Loucy (cell line): ENCODE results near the gene HAUS8.

ENCODE experiments used
- H2AFZ ChIP-seq: fragments of 200-600 bp; sonication (generic); 2 replicates; pipeline ENCODE4 v1.6.0; 2016; ENCODE audit warnings: antibody characterized with exemption, mild to moderate bottlenecking, low read length, moderate library complexity
- H3F3A ChIP-seq: fragments of 200-600 bp; 2 replicates; pipeline ENCODE4 v1.6.0; 2016; ENCODE audit warnings: antibody characterized with exemption, low read depth, mild to moderate bottlenecking
- H3K27me3 ChIP-seq: fragments of 200-600 bp; sonication (generic); 2 replicates; pipeline ENCODE4 v1.6.1; 2014; ENCODE audit warnings: low read length, mild to moderate bottlenecking; ENCODE audit not compliant: insufficient read depth, poor library complexity, severe bottlenecking
- H3K36me3 ChIP-seq: fragments of 200-600 bp; sonication (generic); 2 replicates; pipeline ENCODE4 v1.6.1; 2016; ENCODE audit warnings: low read length; ENCODE audit not compliant: insufficient read depth
- H3K4me1 ChIP-seq: fragments of 200-600 bp; sonication (generic); 2 replicates; pipeline ENCODE4 v1.5.1; 2014; ENCODE audit warnings: low read length, mild to moderate bottlenecking; ENCODE audit not compliant: insufficient read depth, poor library complexity, severe bottlenecking
- H3K4me2 ChIP-seq: fragments of 200-600 bp; sonication (generic); 2 replicates; pipeline ENCODE4 v1.6.0; 2014; ENCODE audit warnings: antibody characterized with exemption, low read length, low read depth, mild to moderate bottlenecking; ENCODE audit not compliant: poor library complexity, severe bottlenecking
- H3K4me3 ChIP-seq: fragments of 200-600 bp; sonication (generic); 2 replicates; pipeline ENCODE4 v1.5.1; 2014; ENCODE audit warnings: low read length, mild to moderate bottlenecking, mixed read lengths; ENCODE audit not compliant: poor library complexity, severe bottlenecking
- H3K79me2 ChIP-seq: fragments of 200-600 bp; sonication (generic); 2 replicates; pipeline ENCODE4 v1.6.1; 2014; ENCODE audit warnings: low read length; ENCODE audit not compliant: insufficient read depth
- H3K9ac ChIP-seq: fragments of 200-600 bp; sonication (generic); 2 replicates; pipeline ENCODE4 v1.6.0; 2014; ENCODE audit warnings: mild to moderate bottlenecking, low read depth, low read length, moderate library complexity; ENCODE audit not compliant: poor library complexity, severe bottlenecking
- H3K9me2 ChIP-seq: fragments of 200-600 bp; sonication (generic); replicated peaks from 2 replicates; pipeline ENCODE4 v1.6.1; 2016; ENCODE audit warnings: low read depth, low read length, mixed read lengths
- H3K9me3 ChIP-seq: fragments of 200-600 bp; sonication (generic); 2 replicates; pipeline ENCODE4 v1.6.1; 2014; ENCODE audit warnings: mild to moderate bottlenecking, antibody characterized with exemption, low read length, low read depth; ENCODE audit not compliant: insufficient read depth
- H4K20me1 ChIP-seq: fragments of 200-600 bp; sonication (generic); 2 replicates; pipeline ENCODE4 v1.6.0; 2014; ENCODE audit warnings: antibody characterized with exemption, low read length, mild to moderate bottlenecking; ENCODE audit not compliant: insufficient read depth, poor library complexity, severe bottlenecking
- CTCF ChIP-seq: fragments of 200-600 bp; sonication (generic); conservative IDR thresholded peaks from 2 replicates; pipeline ENCODE4 v1.5.1; 2014; ENCODE audit warnings: mild to moderate bottlenecking, antibody characterized with exemption, low read length
- EZH2phosphoT487 ChIP-seq: fragments of 200-600 bp; IDR thresholded peaks from 2 replicates; pipeline ENCODE4 v1.6.1; 2018; ENCODE audit warnings: antibody characterized with exemption, mild to moderate bottlenecking, moderate library complexity, borderline replicate concordance

The HAUS8 gene

GRCh38 chr19:17022738-17023137 is 52.5 kb downstream of the HAUS8 start:
- Histone ChIP-seq H3K9ac (no peak overlapping the region), H3K27me3 (no peaks in the 10 kb centered on the region), H3K4me2 (no peak overlapping the region), H3K9me2 (no peaks in the 10 kb centered on the region), H3K4me3 (no peak overlapping the region), H3K4me1 (no peaks in the 10 kb centered on the region), H3K36me3 (no peaks in the 10 kb centered on the region), H3F3A (no peaks in the 10 kb centered on the region), H3K79me2 (no peaks in the 10 kb centered on the region), H3K9me3 (peaks cover 7% of the 10 kb centered on the region; the same call in 1 of the 2 replicates), H2AFZ (no peak overlapping the region), H4K20me1 (no peaks in the 10 kb centered on the region)
- TF ChIP-seq EZH2phosphoT487 (no peak), CTCF (no peak)

DNA sequence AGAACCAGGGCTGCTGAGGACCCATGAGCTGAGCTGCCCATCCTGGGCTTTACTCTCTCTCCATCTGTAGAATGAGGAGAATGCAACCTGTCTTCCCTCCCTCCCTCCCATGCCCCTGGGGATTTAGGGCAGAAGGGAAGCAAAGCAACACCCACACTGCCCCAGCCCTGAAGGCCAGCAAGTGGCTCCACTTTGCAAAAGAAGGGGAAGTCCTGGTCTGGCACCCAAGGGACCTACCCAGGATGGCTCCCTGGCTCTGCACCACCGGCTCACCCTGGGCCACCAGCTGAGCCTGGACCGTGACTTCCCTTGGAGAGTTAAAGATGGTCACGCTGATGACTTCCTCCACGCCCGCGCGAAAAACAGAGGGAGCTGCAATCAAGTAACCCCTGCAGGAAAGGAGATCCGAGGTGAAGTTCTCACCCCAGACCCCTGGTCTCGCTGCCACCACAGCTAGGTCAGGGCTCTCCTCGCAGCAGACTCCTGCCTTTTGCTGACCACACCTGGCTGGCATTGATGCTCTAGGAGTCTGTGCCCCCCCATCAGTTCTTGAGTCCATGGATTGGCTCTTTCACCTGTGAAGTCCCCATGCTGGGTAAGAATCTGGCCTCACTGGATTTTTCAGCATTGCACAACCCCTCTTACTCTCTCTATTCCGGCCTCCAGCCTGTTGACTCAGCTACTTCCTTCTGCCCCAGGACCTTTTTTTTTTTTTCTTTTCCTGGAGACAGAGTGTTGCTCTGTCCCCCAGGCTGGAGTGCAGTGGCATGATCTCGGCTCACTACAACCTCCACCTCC is 53.3 kb downstream of the HAUS8 start:
- Histone ChIP-seq H3K4me2 (no peak overlapping the region), H4K20me1 (no peaks in the 10 kb centered on the region), H3K9ac (no peak overlapping the region), H3K27me3 (no peaks in the 10 kb centered on the region), H3K4me1 (no peaks in the 10 kb centered on the region), H3K9me3 (peaks cover 7% of the 10 kb centered on the region; the same call in 1 of the 2 replicates), H3K9me2 (no peaks in the 10 kb centered on the region), H3K79me2 (no peaks in the 10 kb centered on the region), H3F3A (no peaks in the 10 kb centered on the region), H2AFZ (no peak overlapping the region), H3K4me3 (no peak overlapping the region), H3K36me3 (no peaks in the 10 kb centered on the region)
- no peak for TF ChIP-seq EZH2phosphoT487
- no peak for TF ChIP-seq CTCF

DNA sequence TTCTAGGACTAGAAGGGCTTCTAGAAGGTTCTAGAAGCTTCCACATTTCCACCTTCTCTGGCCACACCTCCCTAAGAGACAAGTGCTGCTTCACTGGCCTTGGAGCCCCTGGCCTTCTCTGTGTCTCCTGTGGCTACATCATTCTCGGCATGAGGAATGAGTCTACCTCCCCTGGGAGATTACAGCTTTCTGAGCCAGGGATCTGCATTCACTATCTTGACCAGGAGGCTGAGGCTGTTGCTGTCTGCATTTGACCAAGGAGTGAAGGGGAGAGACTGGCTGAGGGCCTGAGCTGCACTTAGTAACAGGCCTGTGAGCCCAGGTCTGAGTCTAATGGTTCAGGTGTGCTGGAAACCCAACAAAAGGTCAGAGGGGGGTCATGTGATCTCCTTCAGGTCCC is 53.9 kb downstream of the HAUS8 start:
- Histone ChIP-seq H3K9ac (no peak overlapping the region), H2AFZ (no peak overlapping the region), H3K79me2 (no peaks in the 10 kb centered on the region), H3K9me3 (peaks cover 7% of the 10 kb centered on the region; the same call in 1 of the 2 replicates), H3K4me2 (no peak overlapping the region), H3K4me1 (no peaks in the 10 kb centered on the region), H3K36me3 (no peaks in the 10 kb centered on the region), H3F3A (no peaks in the 10 kb centered on the region), H3K4me3 (no peak overlapping the region), H4K20me1 (no peaks in the 10 kb centered on the region), H3K9me2 (no peaks in the 10 kb centered on the region), H3K27me3 (no peaks in the 10 kb centered on the region)
- TF ChIP-seq EZH2phosphoT487: no peak
- no peak for TF ChIP-seq CTCF
